Esophagus squamous epithelium (tissue), 5 donors: ENCODE data around the gene DPEP1. TPM values are rescaled to one million over a fixed set of nuclear protein-coding genes. Genes with fewer than 3 reads are reported as not detected.

Experiments
- DNase-seq: peaks from one replicate; lab custom pipeline; 2025; lab: John Stamatoyannopoulos, UW
- H3K27ac ChIP-seq, 4 donors: fragments of 200-600 bp; sonication (generic); one replicate each; pipeline ENCODE4 v1.5.1; 2016 to 2019; ENCODE audit warnings: mild to moderate bottlenecking in 1 of 4
- H3K27me3 ChIP-seq, 4 donors: fragments of 200-600 bp; sonication (generic); 1 replicate in 3 of 4; 2 replicates in 1 of 4; pipeline versions ENCODE4 v1.5.1 to v1.6.0; 2017 to 2021; ENCODE audit warnings: antibody characterized with exemption in 1 of 4
- H3K36me3 ChIP-seq, 3 donors: fragments of 200-600 bp; sonication (generic); one replicate each; pipeline ENCODE4 v1.5.1; 2016 to 2019
- H3K4me1 ChIP-seq, 3 donors: fragments of 200-600 bp; sonication (generic); one replicate each; pipeline ENCODE4 v1.5.1; 2017 to 2019
- H3K4me3 ChIP-seq, 4 donors: fragments of 200-600 bp; sonication (generic); 1 replicate in 3 of 4; 2 replicates in 1 of 4; pipeline ENCODE4 v1.5.1; 2016 to 2019; ENCODE audit warnings: mild to moderate bottlenecking in 2 of 4, moderate library complexity in 1 of 4
- H3K9me3 ChIP-seq, 3 donors: fragments of 200-600 bp; sonication (generic); one replicate each; pipeline ENCODE4 v1.5.1; 2016 to 2019
- CTCF ChIP-seq, 6 experiments: fragments of 450-650 bp in 4 of 6; fragments of 200-600 bp in 2 of 6; sonication (generic) in 2 of 6; IDR thresholded peaks; one replicate each; pipeline ENCODE4 v1.5.1; 2016 to 2019; ENCODE audit warnings: antibody characterized with exemption in 6 of 6, mild to moderate bottlenecking in 4 of 6, moderate library complexity in 4 of 6
- POLR2A ChIP-seq, 4 donors: fragments of 450-650 bp; IDR thresholded peaks; one replicate each; pipeline ENCODE4 v1.6.1; 2017; ENCODE audit warnings: antibody characterized with exemption in 4 of 4, mild to moderate bottlenecking in 4 of 4, moderate library complexity in 3 of 4
- WGBS, 2 donors: methylation state at CpG; one replicate each; pipeline ENCODE4 v1.1.5; 2018; 5-methylcytosine and 5-hydroxymethylcytosine counted together
- intact Hi-C: fragments of 100-400 bp; cut with DNase I; formaldehyde crosslinking; loops from one replicate; pipeline ENCODE4 v1.15.0; 2022
- total RNA-seq, 4 donors: library from RNA; depleted of rRNA; stranded (reverse); fragments of >200 nt; gene quantifications; one replicate each; pipeline ENCODE4 v1.1.0, GENCODE V29; 2016
- donor health status: DM: yes; HTN: yes; CAD: no.

The DPEP1 gene
- total RNA-seq, 4 donors from 2014 or later, result 0.76 to 4.1 TPM; not detected in 2

GRCh38 chr16:89604764-89605163 lies 8.7 kb upstream of the DPEP1 start:
- Histone ChIP-seq H3K36me3 (no peaks in the 10 kb centered on the region), H3K27me3 (peaks cover 0 to 33% (median 0%) of the 10 kb centered on the region in 4 donors), H3K4me3 (no peak overlapping the region), H3K9me3 (no peaks in the 10 kb centered on the region), H3K27ac (no peak overlapping the region), H3K4me1 (peaks cover 16 to 29% (median 26%) of the 10 kb centered on the region in 3 donors)
- 71 to 79% methylated on average over 6 to 11 of the region's 16 CpGs for WGBS, 2 donors
- no peak for TF ChIP-seq POLR2A (IDR thresholded peaks at IDR 0.05)
- TF ChIP-seq CTCF (IDR thresholded peaks at IDR 0.05), result no peak
- no peak for DNase-seq
- intact Hi-C loops, result no loop called here

GRCh38 chr16:89605186-89605970 lies 8.1 kb upstream of the DPEP1 start:
- TF ChIP-seq POLR2A (IDR thresholded peaks at IDR 0.05), result no peak
- DNase-seq, result no peak
- Histone ChIP-seq H3K9me3 (no peaks in the 10 kb centered on the region), H3K4me3 (no peak overlapping the region), H3K27me3 (peaks cover 0 to 33% (median 0%) of the 10 kb centered on the region in 4 donors), H3K27ac (no peak overlapping the region), H3K4me1 (peaks cover 12 to 23% (median 20%) of the 10 kb centered on the region in 3 donors), H3K36me3 (no peaks in the 10 kb centered on the region)
- 51 to 60% methylated on average over 1 to 5 of the region's 34 CpGs for WGBS, 2 donors
- intact Hi-C loops, result no loop called here

GRCh38 chr16:89606006-89606405 lies 7.4 kb upstream of the DPEP1 start:
- H3K4me1 ChIP-seq, result peaks cover 12 to 17% (median 15%) of the 10 kb centered on the region in 3 donors
- no peak for DNase-seq
- no peaks in the 10 kb centered on the region for H3K9me3 ChIP-seq
- no peaks in the 10 kb centered on the region for H3K36me3 ChIP-seq
- WGBS, 2 donors, result 79 to 83% methylated on average over 1 to 2 of the region's 9 CpGs
- H3K4me3 ChIP-seq, result no peak overlapping the region
- intact Hi-C loops, result no loop called here
- peaks cover 0 to 33% (median 0%) of the 10 kb centered on the region in 4 donors for H3K27me3 ChIP-seq
- H3K27ac ChIP-seq, result no peak overlapping the region
- TF ChIP-seq CTCF (IDR thresholded peaks at IDR 0.05) (no peak), POLR2A (IDR thresholded peaks at IDR 0.05) (no peak)

GRCh38 chr16:89607453-89607852 lies 6.0 kb upstream of the DPEP1 start:
- H3K36me3 ChIP-seq, result no peaks in the 10 kb centered on the region
- H3K27me3 ChIP-seq, result peaks cover 0 to 38% (median 0%) of the 10 kb centered on the region in 4 donors
- no peak overlapping the region for H3K4me3 ChIP-seq
- no peak for TF ChIP-seq POLR2A (IDR thresholded peaks at IDR 0.05)
- no peak for TF ChIP-seq CTCF (IDR thresholded peaks at IDR 0.05)
- no peaks in the 10 kb centered on the region for H3K9me3 ChIP-seq
- peaks cover 5 to 8% (median 6%) of the 10 kb centered on the region in 3 donors for H3K4me1 ChIP-seq
- intact Hi-C loops, result no loop called here
- H3K27ac ChIP-seq, result no peak overlapping the region
- no peak for DNase-seq
- 54 to 67% methylated on average over 9 of the region's 9 CpGs for WGBS, 2 donors

GRCh38 chr16:89607937-89608740 lies 5.3 kb upstream of the DPEP1 start:
- WGBS, 2 donors, result 78 to 86% methylated on average over 21 to 28 of the region's 32 CpGs
- no peak overlapping the region for H3K27ac ChIP-seq
- no peak for DNase-seq
- H3K27me3 ChIP-seq, result peaks cover 0 to 39% (median 0%) of the 10 kb centered on the region in 4 donors
- TF ChIP-seq CTCF (IDR thresholded peaks at IDR 0.05) (no peak), POLR2A (IDR thresholded peaks at IDR 0.05) (no peak)
- intact Hi-C loops, result no loop called here
- no peaks in the 10 kb centered on the region for H3K9me3 ChIP-seq
- no peak overlapping the region for H3K4me3 ChIP-seq
- H3K36me3 ChIP-seq, result no peaks in the 10 kb centered on the region
- H3K4me1 ChIP-seq, result peaks cover 0 to under 1% (median 0%) of the 10 kb centered on the region in 3 donors
